EH (cell line): ENCODE data around the gene GRM2.

Experiments
- DNase-seq: peaks from one replicate; pipeline ENCODE4 v3.0.0-alpha.2; 2015; ENCODE audit warnings: low read depth

Gene GRM2

GRCh38 chr3:51706788-51707731 lies at the start of gene GRM2:
TSS of gene GRM2 (plus strand) at chr3:51707068. CDS start at chr3:51708984, 1,916 bp downstream.
- DNase-seq, result peak; percentile 87

GRCh38 chr3:51657234-51657633 lies 49.6 kb upstream of the GRM2 start:
- DNase-seq, result no peak

- DNase-seq, result no peak
These were observed 46.9 kb upstream of the GRM2 start for GRCh38 chr3:51659942-51660341.

GRCh38 chr3:51662456-51662855 lies 44.4 kb upstream of the GRM2 start:
- no peak for DNase-seq

GRCh38 chr3:51668756-51669155 lies 38.1 kb upstream of the GRM2 start:
- DNase-seq, result peak; percentile 51

- DNase-seq, result peak; percentile 77
These were observed 37.4 kb upstream of the GRM2 start for GRCh38 chr3:51669241-51670052.

- no peak for DNase-seq
These were observed 36.6 kb upstream of the GRM2 start for GRCh38 chr3:51670053-51670822.

- peak; percentile 87 for DNase-seq
These were observed 35.8 kb upstream of the GRM2 start, which contains the start of gene TEX264 for GRCh38 chr3:51670823-51671733. TSS of gene TEX264 (plus strand) at chr3:51671252. CDS start at chr3:51674305, 3,053 bp downstream.

- DNase-seq, result peak; percentile 76
These were observed 35.0 kb upstream of the GRM2 start for GRCh38 chr3:51671734-51672475.

GRCh38 chr3:51673181-51673801 lies 33.6 kb upstream of the GRM2 start:
- no peak for DNase-seq

GRCh38 chr3:51673802-51674654 lies 32.8 kb upstream of the GRM2 start:
- no peak for DNase-seq

- peak; percentile 53 for DNase-seq
These were observed 31.7 kb upstream of the GRM2 start for GRCh38 chr3:51675201-51675611.

- no peak for DNase-seq
These were observed 30.7 kb upstream of the GRM2 start for GRCh38 chr3:51676102-51676640.

- no peak for DNase-seq
These were observed 29.5 kb upstream of the GRM2 start for GRCh38 chr3:51677358-51677757.

GRCh38 chr3:51678186-51678585 lies 28.7 kb upstream of the GRM2 start:
- no peak for DNase-seq

GRCh38 chr3:51678641-51679040 lies 28.2 kb upstream of the GRM2 start:
- no peak for DNase-seq

GRCh38 chr3:51679318-51679717 lies 27.6 kb upstream of the GRM2 start:
- DNase-seq, result no peak

- DNase-seq, result no peak
These were observed 27.1 kb upstream of the GRM2 start for GRCh38 chr3:51679777-51680176.
